HFF-Myc (cell line): ENCODE results near the gene ZNF488.
A peak's percentile ranks its signal among the peaks of the same experiment; 100 is the strongest.

ENCODE experiments used
- DNase-seq: peaks from one replicate; pipeline ENCODE4 v3.0.0-alpha.2; 2011; ENCODE audit warnings: low read depth; ENCODE audit errors: extremely low read depth
- H3K4me3 ChIP-seq: replicated peaks from 2 replicates; pipeline ENCODE4 v1.5.1; 2011; ENCODE audit warnings: low read depth, mild to moderate bottlenecking, control low read depth, low read length
- CTCF ChIP-seq: IDR thresholded peaks from 2 replicates; pipeline ENCODE4 v1.5.1; 2012; ENCODE audit warnings: mild to moderate bottlenecking, low read depth, low read length, control low read depth; ENCODE audit errors: missing control alignments

ZNF488 gene

GRCh38 chr10:47344996-47345870 is 38.9 kb downstream of the ZNF488 start:
- no peak overlapping the region for H3K4me3 ChIP-seq
- TF ChIP-seq CTCF: no peak
- no peak for DNase-seq

GRCh38 chr10:47340608-47341170 is 43.4 kb downstream of the ZNF488 start:
- peak; percentile 100 for TF ChIP-seq CTCF
- DNase-seq: peak; percentile 22
- no peak overlapping the region for H3K4me3 ChIP-seq

- H3K4me3 ChIP-seq: no peak overlapping the region
- no peak for DNase-seq
- TF ChIP-seq CTCF: no peak
Observed at GRCh38 chr10:47339759-47340607, 44.1 kb downstream of the ZNF488 start.

GRCh38 chr10:47339186-47339735 is 44.8 kb downstream of the ZNF488 start:
- TF ChIP-seq CTCF: no peak
- H3K4me3 ChIP-seq: no peak overlapping the region
- no peak for DNase-seq

GRCh38 chr10:47337310-47337709 is 46.8 kb downstream of the ZNF488 start:
- no peak for DNase-seq
- TF ChIP-seq CTCF: no peak
- H3K4me3 ChIP-seq: no peak overlapping the region

GRCh38 chr10:47336387-47337134 is 47.5 kb downstream of the ZNF488 start:
- TF ChIP-seq CTCF: no peak
- no peak for DNase-seq
- no peak overlapping the region for H3K4me3 ChIP-seq
